HL-60/S4 (cell line): ENCODE results near the gene GALNT13.

Experiments used
- in situ Hi-C: fragments of 300-500 bp; cut with MboI; formaldehyde crosslinking; loops from 2 replicates; pipeline ENCODE4 v1.14.3; 2022; ENCODE audit warnings: low sequenced_read_pairs

GALNT13 gene

DNA sequence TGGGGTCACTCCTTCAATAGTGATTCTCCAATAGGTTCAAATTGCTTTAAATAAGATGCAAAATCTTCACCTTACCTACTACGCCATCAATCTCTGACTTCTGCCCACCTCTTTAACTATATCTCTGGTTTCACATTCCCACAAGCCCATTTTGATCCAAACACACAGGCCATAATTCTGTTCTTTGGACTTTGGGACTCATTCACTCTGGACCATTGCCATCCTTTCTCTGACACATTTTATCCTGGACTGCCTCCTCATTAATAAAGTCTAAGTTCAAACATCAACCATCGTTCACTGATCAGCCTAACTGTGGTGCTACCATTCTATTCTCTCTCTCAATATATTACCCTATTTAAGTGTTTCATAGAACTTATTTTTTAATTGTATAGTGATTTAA, 332.2 kb downstream of the GALNT13 start:
- in situ Hi-C loops, result no loop called here

DNA sequence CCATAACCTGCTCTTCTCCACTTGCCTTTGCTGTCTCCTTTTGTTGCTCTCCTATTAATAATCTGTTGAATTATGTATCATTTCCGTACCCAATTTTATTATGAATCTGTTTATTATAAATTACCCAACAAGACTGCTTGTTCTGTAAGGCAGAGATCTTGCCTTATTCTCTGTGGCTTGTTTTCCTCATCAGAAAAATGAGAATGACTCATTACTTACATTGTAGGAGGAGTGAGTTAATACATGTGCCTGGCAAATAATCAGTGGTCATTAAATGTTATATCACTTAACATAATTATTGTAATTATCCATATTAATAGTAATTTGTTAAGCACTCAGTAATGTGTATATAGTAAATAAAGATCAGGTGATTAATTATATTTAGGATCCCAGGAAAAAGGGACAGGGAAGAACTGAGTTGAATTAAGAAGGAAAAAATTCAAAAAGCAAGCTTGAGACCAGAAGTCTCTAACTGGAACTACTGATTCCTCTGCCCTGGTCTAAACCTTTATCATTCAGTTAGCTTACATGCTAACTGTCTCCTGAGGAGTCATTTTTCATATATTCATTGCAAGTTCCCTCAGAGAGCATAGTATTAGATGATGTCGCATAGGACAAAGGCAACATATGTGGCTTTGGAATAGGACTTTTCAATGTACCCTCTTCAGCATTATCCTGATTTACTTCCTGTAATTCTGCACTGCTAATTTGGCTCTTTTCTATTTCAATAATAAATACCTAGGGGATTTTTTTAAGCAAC, 335.7 kb downstream of the GALNT13 start:
- in situ Hi-C loops, result no loop called here

DNA sequence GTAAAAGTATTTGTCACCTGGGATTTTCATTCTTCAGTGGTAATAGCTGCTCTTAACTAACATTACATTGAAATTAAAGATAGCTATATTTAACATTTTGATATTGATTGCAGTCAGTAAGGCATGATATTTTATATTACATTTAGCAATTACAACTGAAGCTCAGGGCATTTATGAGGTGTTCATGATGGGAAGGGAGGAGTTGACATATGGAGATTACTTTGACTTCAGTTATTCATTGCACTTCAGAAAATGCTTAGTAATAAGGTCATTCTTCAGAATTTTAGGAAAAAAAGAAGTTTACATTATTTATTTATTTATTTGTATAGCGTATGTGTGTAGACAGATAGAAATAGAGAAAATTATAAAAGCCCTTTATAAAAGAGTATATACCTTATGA, 352.0 kb downstream of the GALNT13 start:
- in situ Hi-C loops, result no loop called here

DNA sequence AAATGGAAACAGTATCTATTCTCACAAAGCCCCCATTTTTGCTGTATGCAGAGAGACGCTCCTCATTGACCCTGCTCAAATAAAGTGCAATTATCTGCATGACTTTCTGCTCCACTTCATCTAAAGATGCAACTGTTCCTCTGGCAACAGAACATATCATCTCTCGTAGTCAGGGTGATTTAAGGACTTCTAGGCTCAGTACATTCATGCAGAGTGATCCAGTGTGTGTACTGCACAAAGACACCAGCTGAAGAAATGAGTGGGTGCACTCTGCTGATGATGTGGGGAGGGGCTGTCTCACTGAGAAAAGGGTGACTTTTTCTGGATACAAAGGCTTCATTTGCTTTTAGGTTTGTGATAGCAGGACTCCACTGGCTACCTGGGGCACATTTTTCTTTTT, 355.2 kb downstream of the GALNT13 start:
- in situ Hi-C loops, result no loop called here

DNA sequence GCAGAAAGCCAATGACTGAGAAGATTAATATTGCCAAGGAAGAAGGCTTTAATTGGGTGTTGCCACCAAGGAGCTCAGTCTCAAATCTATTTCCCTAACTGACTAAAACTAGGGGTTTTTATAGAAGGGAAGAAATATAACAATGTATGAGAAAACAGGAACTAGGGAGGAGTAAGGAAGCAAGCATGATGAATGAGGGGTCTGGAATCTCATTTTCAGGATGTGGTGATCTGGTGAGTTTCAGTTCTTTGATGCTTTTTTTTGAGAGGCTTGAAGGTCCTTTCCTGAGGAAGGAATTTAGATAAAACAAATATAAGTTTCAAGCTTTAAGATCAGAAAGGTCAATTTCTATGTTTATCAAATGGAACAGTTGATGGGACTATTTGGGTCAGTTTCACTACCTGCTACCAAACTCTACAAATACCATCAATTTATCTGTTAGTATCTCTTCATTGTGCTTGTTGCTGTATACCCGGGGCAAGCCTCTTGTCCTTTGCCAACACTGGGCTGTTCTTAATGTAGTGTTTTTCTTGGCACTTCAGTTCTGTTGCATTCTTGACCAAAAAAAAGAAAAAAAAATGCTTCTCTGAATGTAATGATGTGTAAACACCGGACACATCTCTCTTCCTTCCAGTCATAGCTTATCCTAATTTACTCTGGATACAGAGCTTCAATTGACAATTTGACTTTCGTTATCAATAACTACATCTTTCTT, 357.0 kb downstream of the GALNT13 start:
- in situ Hi-C loops, result no loop called here

DNA sequence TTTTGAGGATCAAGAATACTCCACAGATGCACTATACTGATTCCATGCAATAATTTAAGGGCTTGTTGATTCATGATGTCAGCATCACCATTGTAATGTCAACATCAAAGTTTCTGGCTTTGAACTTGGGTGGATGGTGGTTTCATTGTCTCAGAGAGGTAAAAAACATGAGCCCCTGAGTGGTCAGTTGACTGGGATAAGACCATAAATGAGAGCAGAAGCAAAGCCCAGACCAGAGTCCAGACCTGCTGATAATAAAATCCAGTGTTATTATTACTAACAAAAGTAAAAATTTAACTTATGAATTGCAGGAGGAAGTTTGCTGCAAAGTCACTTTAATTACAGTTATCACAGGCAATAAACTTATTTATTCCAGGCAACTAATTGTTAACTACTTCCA, 358.2 kb downstream of the GALNT13 start:
- in situ Hi-C loops, result no loop called here

DNA sequence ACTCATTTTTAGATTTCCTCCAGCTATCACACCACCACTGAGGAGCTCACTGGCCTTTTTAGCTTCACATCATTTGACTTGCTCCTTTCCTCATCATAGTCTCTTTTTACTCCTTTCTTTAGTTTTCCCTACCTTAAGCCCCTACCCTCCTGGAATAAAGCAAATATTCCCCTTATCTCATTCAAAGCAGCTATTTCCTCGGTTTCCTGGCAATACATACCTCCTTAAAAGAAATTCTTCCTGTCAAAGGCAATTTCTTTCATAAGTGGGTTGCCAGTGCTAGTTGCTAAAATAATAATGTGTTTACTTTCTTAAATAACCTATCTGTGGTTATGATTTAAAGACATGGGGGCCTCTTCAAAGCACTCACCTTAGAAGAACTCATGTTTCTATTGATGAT, 359.3 kb downstream of the GALNT13 start:
- in situ Hi-C loops, result no loop called here

DNA sequence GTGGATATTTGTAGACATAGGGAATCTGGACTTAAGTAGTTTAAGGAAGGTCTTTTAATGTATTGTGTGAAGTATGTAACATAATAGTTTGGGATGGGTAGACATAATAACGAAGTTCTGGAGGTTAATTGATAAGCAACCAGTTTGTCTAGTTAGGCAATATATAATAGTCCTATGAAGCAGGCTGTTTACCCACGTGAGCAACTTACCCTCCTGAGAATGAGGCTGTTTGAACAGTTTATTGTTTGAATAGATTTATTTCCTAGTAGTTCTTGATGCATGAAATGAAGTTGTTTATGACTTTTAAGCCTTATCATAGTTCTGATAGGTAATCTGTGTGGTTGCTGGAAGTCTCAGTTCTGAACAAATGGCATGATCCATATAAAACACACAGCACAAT, 361.5 kb downstream of the GALNT13 start:
- in situ Hi-C loops, result no loop called here

DNA sequence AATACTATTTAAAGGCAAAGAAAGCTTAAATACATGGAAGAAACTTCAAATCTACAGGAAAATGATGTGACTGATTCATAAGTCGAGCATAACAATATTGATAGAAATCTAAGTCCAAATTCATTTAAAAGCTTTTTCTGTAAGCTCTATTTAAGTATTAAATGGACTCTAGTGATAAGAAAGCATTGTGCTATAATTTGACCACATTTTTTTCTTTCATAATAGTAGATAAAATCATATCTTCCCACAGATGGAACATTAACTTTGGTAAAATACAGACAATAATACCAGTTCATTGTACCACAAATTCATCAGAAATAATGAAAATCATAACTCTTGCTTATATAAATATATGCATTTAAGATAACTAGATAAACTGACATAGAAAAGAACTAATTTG, 366.5 kb downstream of the GALNT13 start:
- in situ Hi-C loops, result no loop called here

DNA sequence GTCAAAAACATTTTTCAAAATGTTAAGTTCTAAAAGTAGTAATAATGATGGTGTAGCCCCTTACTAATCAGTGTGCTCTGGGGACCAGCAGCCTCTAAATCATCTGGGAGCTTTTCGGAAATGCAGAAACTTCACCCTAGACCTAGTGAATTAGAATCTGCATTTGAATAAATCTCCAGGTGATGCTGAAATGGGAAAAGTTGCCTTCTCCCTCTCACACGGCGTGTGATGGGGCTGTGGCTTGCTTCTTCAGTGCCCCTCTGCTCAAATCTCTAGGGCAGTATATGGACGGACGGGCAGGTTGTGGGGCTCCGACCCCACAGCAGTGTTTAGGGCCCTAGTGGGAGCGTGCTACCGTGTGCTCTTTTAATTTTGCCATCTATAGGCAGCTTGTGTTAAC, 368.6 kb downstream of the GALNT13 start:
- in situ Hi-C loops, result no loop called here

DNA sequence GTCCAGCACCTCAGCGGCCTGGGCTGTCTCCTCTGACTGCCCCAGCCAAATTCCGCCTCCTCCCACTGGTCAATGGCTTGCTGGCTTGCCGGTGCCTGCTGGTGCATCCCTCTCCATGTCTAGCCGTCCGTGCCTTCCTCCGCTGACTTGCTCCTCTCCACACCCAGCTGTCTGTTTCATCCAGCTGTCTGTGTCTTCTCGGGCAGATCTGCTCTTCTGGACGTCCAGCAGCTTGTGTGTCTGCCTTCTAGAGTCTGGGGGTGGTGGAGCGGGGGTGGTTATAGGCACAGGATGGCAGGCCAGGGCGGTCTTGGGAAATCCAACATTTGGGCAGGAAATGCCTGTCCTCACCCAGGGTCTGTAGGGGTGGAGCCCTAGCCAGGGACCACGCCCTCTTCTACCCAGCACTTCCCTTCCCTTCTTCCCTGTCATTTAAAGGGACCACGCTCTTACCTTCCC, 369.2 kb downstream of the GALNT13 start:
- in situ Hi-C loops, result no loop called here

DNA sequence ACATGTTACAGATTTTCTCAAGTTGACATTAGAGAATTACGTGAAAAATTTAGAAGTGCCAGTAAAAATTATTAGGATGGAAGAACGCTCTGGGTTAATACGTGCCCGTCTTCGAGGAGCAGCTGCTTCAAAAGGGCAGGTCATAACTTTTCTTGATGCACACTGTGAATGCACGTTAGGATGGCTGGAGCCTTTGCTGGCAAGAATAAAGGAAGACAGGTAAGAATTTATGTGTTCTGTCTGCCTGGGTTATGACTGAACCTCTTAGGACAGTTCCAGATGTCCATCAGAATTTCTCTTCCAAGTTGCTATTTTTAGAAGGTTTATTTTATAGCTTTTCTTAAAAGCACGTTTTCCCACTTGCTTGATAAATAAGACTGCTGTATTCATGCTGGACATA, 371.0 kb downstream of the GALNT13 start:
- in situ Hi-C loops, result no loop called here

DNA sequence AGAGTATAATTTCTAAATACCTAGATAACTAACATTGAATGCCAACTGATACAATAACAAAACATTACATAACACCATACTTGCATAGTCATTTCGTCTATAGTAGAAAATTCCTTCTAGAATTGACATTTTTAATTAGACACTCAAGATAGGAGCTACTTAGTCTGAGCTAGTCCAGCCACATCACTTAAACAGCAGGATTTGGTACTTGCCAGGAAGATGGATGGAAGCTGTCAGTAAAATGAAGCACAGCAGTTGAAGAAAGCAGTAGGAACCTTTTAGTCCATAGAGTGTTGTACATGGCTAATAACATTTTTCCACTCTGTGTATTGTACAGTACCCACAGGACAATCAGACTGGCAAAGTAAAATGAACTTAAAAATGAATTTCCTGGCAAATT, 372.0 kb downstream of the GALNT13 start:
- in situ Hi-C loops, result no loop called here

DNA sequence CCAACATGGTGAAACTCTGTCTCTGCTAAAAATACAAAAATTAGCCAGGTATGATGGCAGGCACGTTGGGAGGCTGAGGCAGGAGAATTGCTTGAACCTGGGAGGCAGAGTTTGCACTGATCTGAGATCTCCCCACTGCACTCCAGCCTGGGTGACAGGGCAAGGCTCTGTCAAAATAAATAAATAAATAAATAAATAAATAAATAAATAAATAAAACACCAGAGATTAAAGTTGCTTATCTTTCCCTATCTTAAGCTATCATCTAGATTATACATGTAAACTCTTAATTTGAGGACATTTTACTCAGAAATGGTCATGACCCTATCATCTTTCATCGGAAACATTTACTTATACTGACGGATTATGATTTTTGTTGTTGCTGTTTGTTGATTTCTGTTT, 373.2 kb downstream of the GALNT13 start:
- in situ Hi-C loops, result no loop called here

DNA sequence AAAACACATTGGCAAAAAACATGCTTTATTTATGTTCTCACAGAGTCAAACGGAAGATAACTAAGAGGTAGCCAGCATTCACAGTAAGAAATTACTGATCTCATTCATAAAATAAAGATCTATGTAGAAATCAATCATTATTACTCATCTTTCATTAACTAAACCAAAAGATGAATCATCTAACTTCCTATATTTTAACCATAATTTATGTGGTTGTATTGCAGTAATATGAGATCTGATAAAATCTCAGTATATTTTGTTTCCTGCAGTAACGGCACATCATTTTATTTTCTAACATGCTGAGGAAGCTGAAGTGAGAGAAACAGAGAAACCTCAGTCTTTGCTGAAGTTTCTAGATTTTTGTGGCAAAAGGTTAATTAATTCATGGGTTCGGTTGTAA, 375.8 kb downstream of the GALNT13 start:
- in situ Hi-C loops, result no loop called here

DNA sequence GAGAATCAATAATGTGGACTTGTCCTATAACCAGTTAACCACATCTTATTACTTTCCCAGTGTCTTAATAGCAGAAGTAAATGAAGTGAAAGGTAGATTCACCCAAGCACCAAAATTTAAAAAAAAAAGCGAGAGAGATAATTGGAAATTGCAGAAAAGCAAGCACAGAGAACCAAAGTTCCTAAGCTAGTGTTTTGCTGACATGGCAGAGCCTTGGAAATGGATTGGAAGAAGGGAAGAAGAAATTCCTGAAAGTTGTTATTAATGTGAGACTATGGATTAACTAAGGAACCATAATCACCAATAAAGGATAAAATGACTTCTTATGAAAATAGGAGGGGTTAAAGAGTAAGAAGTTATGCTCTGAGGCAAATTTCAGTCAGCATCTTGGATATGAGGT, 384.4 kb downstream of the GALNT13 start:
- in situ Hi-C loops, result no loop called here

DNA sequence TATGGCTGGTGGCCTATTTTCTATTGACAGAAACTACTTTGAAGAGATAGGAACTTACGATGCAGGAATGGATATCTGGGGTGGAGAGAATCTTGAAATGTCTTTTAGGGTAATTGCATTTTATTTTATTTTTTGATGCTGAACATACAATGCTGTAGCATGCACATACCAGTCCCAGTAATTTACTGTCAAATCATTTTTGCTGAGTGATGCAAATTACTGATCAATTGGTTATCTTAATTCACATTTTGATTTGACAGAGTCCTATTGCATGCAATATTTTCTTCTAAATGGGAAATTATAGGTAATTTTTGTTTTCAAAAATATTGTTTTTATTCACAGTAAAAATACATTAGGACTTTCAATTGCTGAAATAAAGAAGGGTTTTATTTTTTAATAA, 387.3 kb downstream of the GALNT13 start:
- in situ Hi-C loops, result no loop called here

DNA sequence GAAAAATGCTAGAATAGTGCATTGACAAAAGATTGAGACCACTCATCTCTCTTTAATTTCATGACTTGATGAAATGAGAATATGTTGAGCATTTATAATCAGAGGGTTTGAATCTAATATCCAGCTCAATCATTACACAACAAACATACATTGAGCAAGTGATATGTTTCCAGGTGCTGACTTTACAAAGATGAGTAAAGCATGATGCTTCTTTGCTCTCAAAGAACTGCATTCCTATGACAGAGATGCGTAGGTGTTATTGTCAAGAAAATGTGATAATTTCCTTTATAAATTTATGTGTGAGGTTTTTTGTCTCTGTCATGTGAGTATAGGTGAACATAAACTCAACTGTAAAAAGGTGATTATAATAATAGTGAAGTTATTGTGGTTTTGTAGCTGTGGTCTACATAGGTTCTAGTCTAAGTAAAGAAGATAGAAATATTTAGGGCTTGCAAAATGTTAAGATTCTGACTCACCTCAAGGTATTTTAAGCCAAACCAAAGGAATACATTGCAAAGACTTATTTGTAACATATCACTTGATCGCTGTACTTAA, 389.8 kb downstream of the GALNT13 start:
- in situ Hi-C loops, result no loop called here

DNA sequence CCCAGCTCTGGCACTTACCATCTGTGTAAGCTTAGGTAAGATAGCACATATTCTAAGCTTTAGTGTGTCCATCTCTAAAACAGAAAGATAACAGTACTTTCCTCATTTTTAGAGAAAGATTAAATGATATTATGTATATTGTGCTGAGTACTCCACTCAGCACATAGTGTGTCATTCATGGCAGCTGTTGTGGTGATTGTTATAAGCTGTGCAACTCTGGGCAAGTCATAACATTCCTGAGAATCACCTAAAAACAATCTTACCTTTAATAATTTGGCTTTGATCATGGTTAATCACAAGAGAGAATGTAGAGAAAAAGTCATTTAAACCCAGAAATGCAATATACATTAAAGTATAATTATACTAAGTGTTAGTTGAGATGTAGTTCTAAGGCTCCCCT, 391.5 kb downstream of the GALNT13 start:
- in situ Hi-C loops, result no loop called here

DNA sequence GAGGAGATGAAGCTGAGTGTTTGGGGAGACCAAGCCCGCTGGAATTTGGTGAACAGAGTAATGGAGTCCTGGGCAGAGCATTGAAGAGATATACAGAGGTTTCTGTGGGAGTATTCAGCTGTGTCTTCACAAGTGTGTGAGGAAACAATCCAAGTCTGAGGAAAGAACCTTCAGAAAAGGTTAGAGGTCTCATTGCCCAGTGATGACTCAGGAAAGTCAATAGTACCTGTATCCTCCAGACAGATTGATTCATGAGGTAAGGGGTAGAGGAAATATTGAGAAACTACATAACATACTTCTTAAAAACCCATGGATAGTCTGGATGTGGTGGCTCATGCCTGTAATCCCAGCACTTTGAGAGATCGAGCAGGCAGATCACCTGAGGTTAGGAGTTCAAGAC, 392.3 kb downstream of the GALNT13 start:
- in situ Hi-C loops, result no loop called here

DNA sequence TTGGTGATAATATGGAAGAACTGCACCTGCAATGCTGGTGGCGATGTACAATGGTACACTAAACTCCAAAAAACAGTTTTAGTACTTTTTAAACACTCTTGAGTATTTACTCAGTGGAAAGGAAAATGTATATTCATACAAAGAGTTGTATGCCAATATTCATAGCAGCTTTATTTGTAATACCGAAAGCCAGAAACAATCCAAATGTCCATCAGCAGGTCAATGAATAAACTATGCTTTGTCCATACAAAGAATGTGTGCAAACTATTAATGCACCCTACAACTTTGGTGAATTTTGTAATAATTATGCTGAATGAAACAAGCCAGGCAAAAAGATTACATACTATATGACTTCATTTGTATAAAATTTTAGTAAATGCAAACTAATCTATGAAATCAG, 396.3 kb downstream of the GALNT13 start:
- in situ Hi-C loops, result no loop called here

DNA sequence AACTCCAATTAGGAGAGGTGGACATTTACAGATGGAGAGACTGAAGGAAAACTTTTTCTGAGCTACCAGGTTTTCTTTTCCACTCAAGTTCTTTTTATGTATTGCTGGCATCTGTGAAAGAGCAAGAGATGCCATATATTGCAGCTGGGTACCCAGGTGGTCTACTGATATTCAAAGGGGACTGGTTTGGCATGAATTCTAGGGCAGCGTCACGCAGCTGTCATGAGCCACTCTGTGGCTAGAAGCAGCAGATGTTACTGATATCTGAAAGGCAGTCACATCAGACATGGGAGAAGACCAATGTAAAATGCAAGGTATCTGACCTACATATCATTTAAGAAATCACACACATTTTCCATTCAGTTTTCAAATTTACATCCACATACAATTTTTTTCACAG, 408.8 kb downstream of the GALNT13 start:
- in situ Hi-C loops, result no loop called here
